B cell (primary cell): ENCODE measurements around the gene PAX2. TPM values are rescaled to one million over a fixed set of nuclear protein-coding genes. Genes with fewer than 3 reads are reported as not detected.

Experiments
- ATAC-seq: fragments of 200-7000 bp; cut with Tn5 transposase; one replicate; pipeline ENCODE4 v1.10.0; 2021; ENCODE audit warnings: low read depth, mild to moderate bottlenecking, moderate number of reproducible peaks, moderate library complexity
- CTCF ChIA-PET: fragments of 350-600 bp; sonication (Branson Sonifier 250); formaldehyde crosslinking; loops from one replicate; lab custom pipeline; 2021; ENCODE audit warnings: antibody characterized with exemption, inconsistent platforms; lab: Charles Lee
- POLR2A ChIA-PET: fragments of 350-600 bp; sonication (Branson Sonifier 250); formaldehyde crosslinking; loops from one replicate; lab custom pipeline; 2021; ENCODE audit warnings: antibody characterized with exemption; lab: Charles Lee
- DNase-seq: peaks from one replicate; pipeline ENCODE4 v3.0.0; 2013
- H2AFZ ChIP-seq: 2 replicates; pipeline ENCODE4 v1.6.1; 2012; ENCODE audit warnings: mild to moderate bottlenecking, low read depth, low read length; ENCODE audit not compliant: insufficient read depth, poor library complexity, severe bottlenecking
- H3K27ac ChIP-seq, 2 donors: 1 replicate in 1 of 2; 2 replicates in 1 of 2; pipeline ENCODE4 v1.5.1; 2012 to 2013; ENCODE audit warnings: low read length in 2 of 2, mild to moderate bottlenecking in 2 of 2, moderate library complexity in 1 of 2
- H3K27me3 ChIP-seq, 4 experiments: fragments of 200-600 bp in 1 of 4; sonication (generic) in 1 of 4; replicated peaks in 1 of 4; 1 replicate in 2 of 4; 2 replicates in 2 of 4; pipeline versions ENCODE4 v1.6.1 to v1.7.0; 2013 to 2016; ENCODE audit warnings: low read length in 3 of 4, mild to moderate bottlenecking in 2 of 4, mixed read lengths in 1 of 4, moderate library complexity in 1 of 4; ENCODE audit not compliant: insufficient read depth in 4 of 4, control insufficient read depth in 3 of 4; ENCODE audit errors: control extremely low read depth in 1 of 4
- H3K36me3 ChIP-seq, 2 experiments: replicated peaks in 1 of 2; 1 replicate in 1 of 2; 2 replicates in 1 of 2; pipeline versions ENCODE4 v1.6.1 to v1.7.1; 2013; ENCODE audit warnings: low read length in 1 of 2; ENCODE audit not compliant: insufficient read depth in 2 of 2, control insufficient read depth in 1 of 2; ENCODE audit errors: control extremely low read depth in 1 of 2, extremely low read depth in 1 of 2
- H3K4me1 ChIP-seq, 2 donors: fragments of 200-600 bp in 1 of 2; sonication (generic) in 1 of 2; 1 replicate in 1 of 2; 2 replicates in 1 of 2; pipeline versions ENCODE4 v1.5.1 to v1.6.1; 2013 to 2017; ENCODE audit warnings: low read length in 2 of 2; ENCODE audit not compliant: control insufficient read depth in 2 of 2, insufficient read depth in 2 of 2
- H3K4me2 ChIP-seq: replicated peaks from 2 replicates; pipeline ENCODE3; 2012; ENCODE audit warnings: mild to moderate bottlenecking, low read depth, low read length; ENCODE audit not compliant: poor library complexity, severe bottlenecking
- H3K4me3 ChIP-seq, 5 experiments: fragments of 200-600 bp in 1 of 5; sonication (generic) in 1 of 5; 1 replicate in 3 of 5; 2 replicates in 2 of 5; pipeline versions ENCODE4 v1.5.1 to v1.7.0; 2011 to 2016; ENCODE audit warnings: low read length in 4 of 5, mild to moderate bottlenecking in 4 of 5, low read depth in 2 of 5, control low read depth in 1 of 5, moderate library complexity in 1 of 5; ENCODE audit not compliant: insufficient read depth in 1 of 5; ENCODE audit errors: control extremely low read depth in 1 of 5, extremely low read depth in 1 of 5
- H3K79me2 ChIP-seq: fragments of 200-600 bp; sonication (generic); one replicate; pipeline ENCODE4 v1.6.0; 2016; ENCODE audit warnings: low read length; ENCODE audit not compliant: control insufficient read depth, insufficient read depth
- H3K9ac ChIP-seq: fragments of 200-600 bp; sonication (generic); 2 replicates; pipeline ENCODE4 v1.6.1; 2017; ENCODE audit warnings: mild to moderate bottlenecking, low read length, moderate library complexity
- H3K9me3 ChIP-seq, 3 donors: one replicate each; pipeline versions ENCODE4 v1.6.1 to v1.7.1; 2013; ENCODE audit warnings: low read length in 2 of 3; ENCODE audit not compliant: control insufficient read depth in 2 of 3, insufficient read depth in 1 of 3; ENCODE audit errors: control extremely low read depth in 1 of 3
- H4K20me1 ChIP-seq: 2 replicates; pipeline ENCODE4 v1.6.0; 2012; ENCODE audit warnings: mild to moderate bottlenecking, low read length; ENCODE audit not compliant: insufficient read depth, control insufficient read depth, poor library complexity, severe bottlenecking
- H3K27ac Mint-ChIP-seq: one replicate; pipeline ENCODE4 v1.8.0; 2021; ENCODE audit warnings: mixed read lengths
- H3K27me3 Mint-ChIP-seq: one replicate; pipeline ENCODE4 v1.8.0; 2021; ENCODE audit warnings: mixed read lengths
- H3K4me1 Mint-ChIP-seq: one replicate; pipeline ENCODE4 v1.8.0; 2021; ENCODE audit warnings: mixed read lengths
- H3K4me3 Mint-ChIP-seq: one replicate; pipeline ENCODE4 v1.8.0; 2021; ENCODE audit warnings: mixed read lengths
- H3K9me3 Mint-ChIP-seq: one replicate; pipeline ENCODE4 v1.8.0; 2022; ENCODE audit warnings: mixed read lengths; ENCODE audit not compliant: insufficient read depth
- CTCF ChIP-seq: fragments of 200-600 bp; IDR thresholded peaks from one replicate; pipeline ENCODE4 v1.8.0; 2022; ENCODE audit warnings: antibody characterized with exemption, mild to moderate bottlenecking
- EZH2 ChIP-seq: IDR thresholded peaks from 2 replicates; pipeline ENCODE4 v1.6.1; 2012; ENCODE audit warnings: borderline replicate concordance, low read depth, mild to moderate bottlenecking, moderate library complexity, low read length; ENCODE audit not compliant: insufficient read depth, poor library complexity, severe bottlenecking
- WGBS: methylation state at CpG from one replicate; pipeline ENCODE4 v1.1.5; 2013; ENCODE audit warnings: missing lambda C conversion rate; ENCODE audit not compliant: insufficient coverage; 5-methylcytosine and 5-hydroxymethylcytosine counted together
- intact Hi-C: fragments of 100-400 bp; cut with micrococcal nuclease; formaldehyde crosslinking; loops from one replicate; pipeline ENCODE4 v1.10.0; 2022
- polyA plus RNA-seq: library from polyadenylated mRNA; depleted of rRNA; stranded (reverse); fragments of >200 nt; gene quantifications from 2 replicates; pipeline ENCODE4 v1.2.3, GENCODE V29; 2012
- total RNA-seq, 2 donors: library from RNA; stranded (reverse); fragments of 120-200 nt in 1 of 2; gene quantifications; 1 replicate in 1 of 2; 2 replicates in 1 of 2; pipeline versions ENCODE4 v1.2.3 to v1.2.4, GENCODE V29; 2013 to 2022

Gene PAX2
- total and polyA plus RNA-seq, 2 donors (not counting 1 experiment from before 2014, with no cell fraction given), result 0.12 TPM; not detected in 1

- intact Hi-C loops, result no loop called here
- peaks cover 71% of the 10 kb centered on the region for H3K27me3 Mint-ChIP-seq
- H3K27ac ChIP-seq, result no peak overlapping the region
- H3K9ac ChIP-seq, result no peak overlapping the region
- H3K36me3 ChIP-seq, result no peaks in the 10 kb centered on the region
- no peaks in the 10 kb centered on the region for H3K9me3 Mint-ChIP-seq
- no peaks in the 10 kb centered on the region for H3K79me2 ChIP-seq
- DNase-seq (no peak), ATAC-seq (no peak)
- WGBS, result 39% methylated on average over 10 of the region's 10 CpGs
- no peaks in the 10 kb centered on the region for H3K4me1 ChIP-seq
- H3K9me3 ChIP-seq, result no peaks in the 10 kb centered on the region
- H3K4me1 Mint-ChIP-seq, result peaks cover 3% of the 10 kb centered on the region
- H3K4me3 ChIP-seq, result no peak overlapping the region
- no peaks in the 10 kb centered on the region for H4K20me1 ChIP-seq
- TF ChIP-seq CTCF, result no peak
- TF ChIP-seq EZH2, result no peak
- H3K4me2 ChIP-seq, result no peak overlapping the region
- CTCF ChIA-PET, result interaction anchor here (1.0 kb wide), 1 partner anchor 12 kb away, joined by 3 read pairs; no protein-coding TSS in a partner anchor
- H3K4me3 Mint-ChIP-seq, result no peak overlapping the region
- POLR2A ChIA-PET, result interaction anchor here (0.5 kb wide), 1 partner anchor 1886 kb away, joined by 5 read pairs; no protein-coding TSS in a partner anchor
- H3K27me3 ChIP-seq, result peaks cover 0 to 57% (median 6%) of the 10 kb centered on the region in 4 experiments
- H2AFZ ChIP-seq, result no peak overlapping the region
- H3K27ac Mint-ChIP-seq, result no peak overlapping the region
These were observed 57.2 kb downstream of the PAX2 start for GRCh38 chr10:100802607-100803006.

GRCh38 chr10:100803492-100803891, 58.1 kb downstream of the PAX2 start:
- Histone ChIP-seq H3K9me3 (no peaks in the 10 kb centered on the region), H3K4me2 (no peak overlapping the region), H2AFZ (no peak overlapping the region), H3K4me3 (no peak overlapping the region), H3K36me3 (no peaks in the 10 kb centered on the region), H4K20me1 (no peaks in the 10 kb centered on the region), H3K27ac (no peak overlapping the region), H3K79me2 (no peaks in the 10 kb centered on the region), H3K9ac (no peak overlapping the region), H3K27me3 (peaks cover 0 to 63% (median 7%) of the 10 kb centered on the region in 4 experiments), H3K4me1 (no peaks in the 10 kb centered on the region)
- Mint-ChIP-seq H3K27me3 (peaks cover 74% of the 10 kb centered on the region), H3K27ac (no peak overlapping the region), H3K9me3 (no peaks in the 10 kb centered on the region), H3K4me1 (peaks cover 5% of the 10 kb centered on the region), H3K4me3 (no peak overlapping the region)
- CTCF ChIA-PET, result no interaction called here
- no peak for TF ChIP-seq CTCF
- no peak for TF ChIP-seq EZH2
- 9% methylated on average over 2 of the region's 6 CpGs for WGBS
- no peak for ATAC-seq
- intact Hi-C loops, result no loop called here
- POLR2A ChIA-PET, result no interaction called here
- DNase-seq, result no peak
